ENCODE results near the gene RHBDD1. TPM values are rescaled to one million over a fixed set of nuclear protein-coding genes. Genes with fewer than 3 reads are reported as not detected.

RHBDD1 gene
- polyA plus RNA-seq, 3 donors: 8.1 to 19.5 (median 15.5) TPM

DNA sequence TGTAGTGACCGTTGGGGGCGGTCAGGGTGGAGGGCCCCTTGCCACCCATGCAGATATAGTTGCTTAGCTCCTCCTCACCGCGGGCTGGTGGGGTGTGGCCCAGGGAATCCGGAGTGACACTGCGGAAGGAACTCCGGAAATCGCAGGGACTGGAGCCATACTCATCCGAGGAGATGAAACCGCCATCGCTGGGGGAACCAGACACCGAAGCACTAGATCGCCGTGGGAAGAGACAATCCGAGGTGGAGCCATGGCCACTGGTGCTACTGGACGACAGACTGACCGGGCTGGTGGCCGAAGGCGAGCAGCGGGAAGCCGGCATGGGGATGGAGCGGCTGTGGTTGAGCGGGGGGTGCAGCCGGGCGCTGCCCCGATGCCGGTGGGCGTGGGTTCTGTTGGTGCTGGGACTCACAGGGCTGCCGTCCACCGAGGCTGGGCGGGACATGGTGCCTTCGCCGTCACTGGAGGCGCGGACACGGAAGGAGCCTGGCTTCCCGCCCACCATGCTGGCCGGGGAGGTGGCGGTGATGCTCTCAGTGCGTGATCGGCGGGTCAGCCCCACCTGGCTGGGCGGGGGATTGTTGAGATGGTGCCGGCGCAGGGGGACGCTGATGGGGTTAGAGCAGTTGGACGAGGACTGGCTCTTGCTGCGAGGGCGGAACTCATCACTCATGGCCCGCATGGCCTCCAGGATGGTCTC, 38.4 kb upstream of the RHBDD1 start:
- Histone ChIP-seq H4K20me1 (ENCODE audit: insufficient read depth, low read length) (no peaks in the 10 kb centered on the region), H3K4me1 (ENCODE audit: control insufficient read depth in 1 of 2, insufficient read depth in 2 of 2, low read length in 2 of 2) (peaks cover 28 to 41% of the 10 kb centered on the region in 2 donors), H3K4me3 (replicated peaks in 1 of 3; ENCODE audit: low read depth in 2 of 3, low read length in 3 of 3) (no peak overlapping the region), H3K9me3 (replicated peaks in 1 of 2; ENCODE audit: control insufficient read depth in 1 of 2, insufficient read depth in 1 of 2, low read length in 2 of 2) (peaks cover 17 to 19% of the 10 kb centered on the region in 2 donors), H3K9ac (ENCODE audit: insufficient read depth, low read length, poor library complexity, severe bottlenecking) (no peak overlapping the region), H2AFZ (ENCODE audit: insufficient read depth, low read depth, low read length, poor library complexity, severe bottlenecking) (no peak overlapping the region), H3K4me2 (replicated peaks; ENCODE audit: extremely low read depth, low read length, poor library complexity, severe bottlenecking) (no peak overlapping the region), H3K79me2 (ENCODE audit: insufficient read depth, low read length) (no peaks in the 10 kb centered on the region), H3K36me3 (replicated peaks in 1 of 2; ENCODE audit: control insufficient read depth in 1 of 2, insufficient read depth in 2 of 2, low read length in 2 of 2) (no peaks in the 10 kb centered on the region), H3K27ac (ENCODE audit: low read depth in 1 of 2, low read length in 2 of 2) (no peak overlapping the region), H3K27me3 (ENCODE audit: control insufficient read depth in 2 of 2, insufficient read depth in 2 of 2, low read length in 2 of 2) (peaks cover 17 to 45% of the 10 kb centered on the region in 2 donors)
- peak overlapping the region in 1 of 2 donors; percentile 89 for H3K4me3 Mint-ChIP-seq
- intact Hi-C loops (cut with micrococcal nuclease): no loop called here
- peaks cover 27% of the 10 kb centered on the region for H3K4me1 Mint-ChIP-seq
- TF ChIP-seq, protein P1, sequence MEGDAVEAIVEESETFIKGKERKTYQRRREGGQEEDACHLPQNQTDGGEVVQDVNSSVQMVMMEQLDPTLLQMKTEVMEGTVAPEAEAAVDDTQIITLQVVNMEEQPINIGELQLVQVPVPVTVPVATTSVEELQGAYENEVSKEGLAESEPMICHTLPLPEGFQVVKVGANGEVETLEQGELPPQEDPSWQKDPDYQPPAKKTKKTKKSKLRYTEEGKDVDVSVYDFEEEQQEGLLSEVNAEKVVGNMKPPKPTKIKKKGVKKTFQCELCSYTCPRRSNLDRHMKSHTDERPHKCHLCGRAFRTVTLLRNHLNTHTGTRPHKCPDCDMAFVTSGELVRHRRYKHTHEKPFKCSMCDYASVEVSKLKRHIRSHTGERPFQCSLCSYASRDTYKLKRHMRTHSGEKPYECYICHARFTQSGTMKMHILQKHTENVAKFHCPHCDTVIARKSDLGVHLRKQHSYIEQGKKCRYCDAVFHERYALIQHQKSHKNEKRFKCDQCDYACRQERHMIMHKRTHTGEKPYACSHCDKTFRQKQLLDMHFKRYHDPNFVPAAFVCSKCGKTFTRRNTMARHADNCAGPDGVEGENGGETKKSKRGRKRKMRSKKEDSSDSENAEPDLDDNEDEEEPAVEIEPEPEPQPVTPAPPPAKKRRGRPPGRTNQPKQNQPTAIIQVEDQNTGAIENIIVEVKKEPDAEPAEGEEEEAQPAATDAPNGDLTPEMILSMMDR (IDR thresholded peaks at IDR 0.05): no peak
- peaks cover 49 to 64% (median 59%) of the 10 kb centered on the region in 3 donors for H3K27me3 Mint-ChIP-seq (ENCODE audit: low read depth in 3 of 3)
- H3K36me3 Mint-ChIP-seq: peaks cover 13% of the 10 kb centered on the region in 2 donors
- peaks cover 10 to 36% (median 25%) of the 10 kb centered on the region in 7 donors for H3K9me3 Mint-ChIP-seq
- 96% methylated on average over 46 of the region's 50 CpGs for WGBS (ENCODE audit: insufficient coverage)
- peak overlapping the region in 1 of 7 donors; percentile 68 for H3K27ac Mint-ChIP-seq
- no peak for DNase-seq

DNA sequence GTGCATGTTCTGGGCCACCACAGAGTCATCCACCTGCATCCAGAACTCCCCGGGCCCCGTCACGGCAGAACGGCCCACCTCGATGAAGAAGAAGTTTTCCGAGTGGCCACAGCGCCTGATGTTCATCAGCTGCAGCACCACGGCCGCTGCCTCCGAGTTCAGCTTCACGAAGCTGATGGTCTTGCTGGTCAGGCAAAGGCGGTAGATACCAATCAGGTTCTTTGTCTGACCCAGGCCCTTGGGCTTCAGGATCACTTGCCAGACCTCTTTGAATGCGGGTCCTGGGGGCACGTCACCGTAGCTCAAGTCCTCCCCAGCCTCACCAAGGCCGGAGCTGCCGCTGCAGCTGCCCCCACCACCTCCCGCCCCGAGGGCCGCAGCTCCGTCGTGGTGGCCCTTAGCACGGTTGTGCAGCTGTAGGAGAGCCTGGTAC, 37.8 kb upstream of the RHBDD1 start:
- WGBS (ENCODE audit: insufficient coverage): 73% methylated on average over 23 of the region's 23 CpGs
- Histone ChIP-seq H3K9ac (ENCODE audit: insufficient read depth, low read length, poor library complexity, severe bottlenecking) (no peak overlapping the region), H2AFZ (ENCODE audit: insufficient read depth, low read depth, low read length, poor library complexity, severe bottlenecking) (peak overlapping the region; percentile 94), H3K4me3 (replicated peaks in 1 of 3; ENCODE audit: low read depth in 2 of 3, low read length in 3 of 3) (peak overlapping the region in 2 of 3 experiments; percentile 49 to 87), H3K9me3 (replicated peaks in 1 of 2; ENCODE audit: control insufficient read depth in 1 of 2, insufficient read depth in 1 of 2, low read length in 2 of 2) (peaks cover 17 to 19% of the 10 kb centered on the region in 2 donors), H3K4me2 (replicated peaks; ENCODE audit: extremely low read depth, low read length, poor library complexity, severe bottlenecking) (peak overlapping the region; percentile 92), H4K20me1 (ENCODE audit: insufficient read depth, low read length) (no peaks in the 10 kb centered on the region), H3K4me1 (ENCODE audit: control insufficient read depth in 1 of 2, insufficient read depth in 2 of 2, low read length in 2 of 2) (peaks cover 31 to 44% of the 10 kb centered on the region in 2 donors), H3K27ac (ENCODE audit: low read depth in 1 of 2, low read length in 2 of 2) (no peak overlapping the region), H3K36me3 (replicated peaks in 1 of 2; ENCODE audit: control insufficient read depth in 1 of 2, insufficient read depth in 2 of 2, low read length in 2 of 2) (no peaks in the 10 kb centered on the region), H3K27me3 (ENCODE audit: control insufficient read depth in 2 of 2, insufficient read depth in 2 of 2, low read length in 2 of 2) (peaks cover 17 to 45% of the 10 kb centered on the region in 2 donors), H3K79me2 (ENCODE audit: insufficient read depth, low read length) (no peaks in the 10 kb centered on the region)
- TF ChIP-seq, protein P1 (IDR thresholded peaks at IDR 0.05): no peak
- peak overlapping the region; percentile 80 to 89 for H3K4me3 Mint-ChIP-seq
- H3K27ac Mint-ChIP-seq: no peak overlapping the region
- peaks cover 13% of the 10 kb centered on the region in 2 donors for H3K36me3 Mint-ChIP-seq
- intact Hi-C loops (cut with micrococcal nuclease): no loop called here
- DNase-seq: peak in 1 of 3 donors; percentile 5
- peaks cover 30% of the 10 kb centered on the region for H3K4me1 Mint-ChIP-seq
- H3K27me3 Mint-ChIP-seq (ENCODE audit: low read depth in 3 of 3): peaks cover 50 to 66% (median 60%) of the 10 kb centered on the region in 3 donors
- peaks cover 10 to 36% (median 25%) of the 10 kb centered on the region in 7 donors for H3K9me3 Mint-ChIP-seq

Data from CD14-positive monocyte (primary cell).